GM18870 (cell line): ENCODE results near the gene F9.

ENCODE experiments used
- ATAC-seq: cut with Tn5 transposase; IDR thresholded peaks from one replicate; pipeline ENCODE4 v1.9.1; 2021; ENCODE audit warnings: moderate library complexity; ENCODE audit not compliant: unreplicated experiment

Gene F9

DNA sequence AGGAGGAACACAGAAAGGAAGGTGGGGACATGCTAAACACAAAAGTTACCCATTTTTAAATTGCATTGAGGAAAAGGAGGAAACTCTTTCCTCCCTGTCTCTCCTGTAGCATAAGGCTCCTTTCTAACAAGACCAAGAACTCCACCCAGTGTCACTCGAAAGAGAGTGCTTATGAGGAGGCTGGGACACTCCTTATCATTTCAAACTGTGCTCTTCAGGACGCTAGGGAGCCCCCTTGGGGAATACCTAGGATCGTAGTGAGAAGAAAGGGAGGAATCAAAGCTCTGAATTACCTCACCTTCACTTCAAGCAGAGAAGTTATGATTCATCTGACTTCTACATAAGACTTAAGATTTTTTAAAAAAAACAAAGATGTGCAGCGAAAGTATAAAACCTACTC is 65.5 kb downstream of the F9 start:
- no peak for ATAC-seq

DNA sequence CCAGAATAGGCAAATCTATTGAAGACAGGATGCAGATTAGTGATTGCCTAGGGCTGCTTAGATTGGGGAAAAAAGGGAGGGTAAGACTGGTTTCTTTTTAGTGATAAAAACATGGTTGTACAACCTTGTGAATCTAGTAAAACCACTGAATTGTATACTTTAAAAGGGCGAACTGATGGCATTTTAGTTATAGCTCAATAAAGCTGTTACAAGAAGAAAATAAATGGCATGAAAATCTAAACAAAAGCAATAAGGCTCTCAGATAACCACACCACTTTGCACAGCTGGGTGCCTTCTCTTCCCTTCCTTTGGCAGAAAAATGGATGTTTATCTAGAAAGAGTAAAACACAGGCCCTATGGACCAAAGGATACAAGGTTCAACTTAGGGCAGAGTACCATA is 69.6 kb downstream of the F9 start:
- no peak for ATAC-seq
